Renal cortex interstitium (tissue), 11 donors: Measurements from ENCODE around the gene CCDC93. TPM values are rescaled to one million over a fixed set of nuclear protein-coding genes. Genes with fewer than 3 reads are reported as not detected.
A peak's percentile ranks its signal among the peaks of the same experiment; 100 is the strongest.
"Not testable (repeated sequence)": the region's sequence is repeated elsewhere in the genome, so short reads cannot be mapped to it uniquely, and the experiment has no call there.

Experiments
- DNase-seq, 11 donors: peaks; one replicate each; pipeline ENCODE4 v3.0.0-alpha.2; 2013; ENCODE audit warnings: low read depth in 9 of 11, low spot score in 4 of 11; ENCODE audit errors: extremely low read depth in 1 of 11
- polyA plus RNA-seq, 3 donors: library from polyadenylated mRNA; unstranded; fragments of 120-200 nt; gene quantifications; one replicate each; pipeline ENCODE4 v1.2.1, GENCODE V29; 2013; ENCODE audit not compliant: insufficient read length in 3 of 3

Gene CCDC93
- polyA plus RNA-seq, 3 donors, result 42.2 to 59.5 (median 42.8) TPM

GRCh38 chr2:118050386-118050785 is 36.5 kb upstream of the CCDC93 start:
- peak in 6 of 11 donors; percentile 27 to 53 (median 33) for DNase-seq

GRCh38 chr2:118049816-118050140 is 35.9 kb upstream of the CCDC93 start:
- no peak for DNase-seq

GRCh38 chr2:118049140-118049815 is 35.4 kb upstream of the CCDC93 start:
- DNase-seq, result no peak

- no peak for DNase-seq
Observed at GRCh38 chr2:118048401-118048800, 34.5 kb upstream of the CCDC93 start.

- DNase-seq, result no peak
Observed at GRCh38 chr2:118047380-118047826, 33.5 kb upstream of the CCDC93 start.

- DNase-seq, result peak in 2 of 11 donors; percentile 24 to 39
Observed at GRCh38 chr2:118046634-118047210, 32.9 kb upstream of the CCDC93 start.

GRCh38 chr2:118045286-118045685 is 31.4 kb upstream of the CCDC93 start:
- no peak for DNase-seq

- DNase-seq, result no peak
Observed at GRCh38 chr2:118044854-118045253, 31.0 kb upstream of the CCDC93 start.

- DNase-seq, result no peak
Observed at GRCh38 chr2:118044103-118044716, 30.3 kb upstream of the CCDC93 start.

GRCh38 chr2:118040891-118041290 is 27.0 kb upstream of the CCDC93 start:
- DNase-seq, result no peak

- DNase-seq, result no peak
Observed at GRCh38 chr2:118032169-118033013, 18.5 kb upstream of the CCDC93 start.

GRCh38 chr2:118031566-118031965 is 17.7 kb upstream of the CCDC93 start:
- no peak for DNase-seq

- DNase-seq, result no peak
Observed at GRCh38 chr2:118029025-118029424, 15.2 kb upstream of the CCDC93 start.

- DNase-seq, result no peak
Observed at GRCh38 chr2:118021356-118021755, 7.5 kb upstream of the CCDC93 start.

- no peak for DNase-seq
Observed at GRCh38 chr2:118019821-118020220, 6.0 kb upstream of the CCDC93 start.

GRCh38 chr2:118016911-118017310 is 3.0 kb upstream of the CCDC93 start:
- no peak for DNase-seq

GRCh38 chr2:118015761-118016160 is 1.9 kb upstream of the CCDC93 start:
- not testable (repeated sequence) for DNase-seq

GRCh38 chr2:118014492-118014824 is 588 bp upstream of the CCDC93 start:
- no peak for DNase-seq

- DNase-seq, result peak in 3 of 11 donors; percentile 5 to 16 (median 12)
Observed at GRCh38 chr2:118013221-118013723, 598 bp downstream of the CCDC93 start.

- DNase-seq, result no peak
Observed at GRCh38 chr2:118012778-118013177, 1.1 kb downstream of the CCDC93 start.
